ENCODE data around the gene FOXL3.
A peak's percentile ranks its signal among the peaks of the same experiment; 100 is the strongest.

The FOXL3 gene

DNA sequence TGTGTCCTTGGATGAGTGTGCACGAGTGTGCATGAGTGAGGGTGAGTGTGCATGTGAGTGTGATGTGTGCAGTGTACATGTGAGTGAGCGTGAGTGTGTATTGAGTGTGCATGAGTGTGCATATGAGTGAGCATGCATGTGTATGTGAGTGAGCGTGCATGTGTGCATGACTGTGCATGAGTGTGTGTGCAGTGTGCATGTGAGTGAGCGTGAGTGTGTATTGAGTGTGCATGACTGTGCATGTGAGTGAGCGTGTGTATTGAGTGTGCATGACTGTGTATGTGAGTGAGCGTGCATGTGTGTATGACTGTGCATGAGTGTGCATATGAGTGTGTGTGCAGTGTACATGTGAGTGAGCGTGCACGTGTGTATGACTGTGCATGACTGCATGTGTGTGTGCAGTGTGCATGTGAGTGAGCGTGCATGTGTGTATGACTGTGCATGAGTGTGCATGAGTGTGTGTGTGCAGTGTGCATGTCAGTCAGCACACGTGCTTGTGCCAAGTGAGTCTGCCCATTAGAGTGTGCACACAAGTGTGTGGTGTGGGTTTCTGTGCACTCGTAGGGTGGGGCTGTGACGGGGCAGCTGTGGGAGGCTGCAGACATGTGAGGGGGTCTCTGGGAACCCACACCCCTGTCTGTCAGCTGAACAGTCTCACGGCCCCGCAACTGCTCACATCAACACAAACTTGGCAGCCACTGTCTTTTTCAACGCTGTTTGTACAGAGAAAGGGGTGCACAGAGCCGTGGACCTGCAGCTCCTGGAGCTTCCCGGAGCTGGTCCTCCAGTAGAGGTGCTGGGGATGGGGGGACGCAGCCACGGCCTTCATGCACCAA, 14.8 kb downstream of the FOXL3 start:
- DNase-seq, result no peak

DNA sequence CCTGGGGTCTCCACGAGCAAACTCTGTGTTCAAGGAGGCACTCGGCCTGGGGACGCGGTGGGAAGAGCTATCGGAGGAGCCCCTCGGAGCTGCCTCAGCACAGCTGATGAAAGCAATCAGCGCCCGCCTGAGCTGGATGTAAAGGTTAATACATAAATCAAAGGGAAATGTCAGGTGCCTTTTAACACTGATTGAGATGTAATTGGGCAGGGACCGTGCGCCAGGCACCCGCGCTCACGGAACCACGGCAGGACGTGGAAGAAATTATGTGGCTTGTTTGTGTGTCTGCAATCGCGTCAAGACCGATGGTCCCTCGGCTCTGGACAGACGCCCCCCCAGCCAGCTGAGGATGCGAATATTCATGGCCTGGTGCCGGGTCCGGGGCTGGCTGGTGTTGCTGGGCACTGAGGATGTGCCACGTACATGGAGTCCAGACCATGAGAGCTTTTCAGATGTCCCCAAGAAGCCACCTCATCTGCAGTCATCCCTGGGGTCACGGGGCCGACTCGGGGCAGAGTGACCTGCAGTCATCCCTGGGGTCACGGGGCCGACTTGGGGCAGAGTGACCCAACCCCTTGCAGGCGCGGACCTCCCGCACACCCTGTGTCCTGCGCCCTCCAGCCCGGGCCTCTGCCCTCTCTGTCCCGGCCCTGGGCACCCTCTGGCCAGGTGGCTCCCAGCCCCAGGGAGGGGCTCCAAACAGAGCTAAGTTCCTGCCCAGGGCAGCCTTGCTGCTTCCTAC, 15.6 kb downstream of the FOXL3 start:
- no peak for DNase-seq

DNA sequence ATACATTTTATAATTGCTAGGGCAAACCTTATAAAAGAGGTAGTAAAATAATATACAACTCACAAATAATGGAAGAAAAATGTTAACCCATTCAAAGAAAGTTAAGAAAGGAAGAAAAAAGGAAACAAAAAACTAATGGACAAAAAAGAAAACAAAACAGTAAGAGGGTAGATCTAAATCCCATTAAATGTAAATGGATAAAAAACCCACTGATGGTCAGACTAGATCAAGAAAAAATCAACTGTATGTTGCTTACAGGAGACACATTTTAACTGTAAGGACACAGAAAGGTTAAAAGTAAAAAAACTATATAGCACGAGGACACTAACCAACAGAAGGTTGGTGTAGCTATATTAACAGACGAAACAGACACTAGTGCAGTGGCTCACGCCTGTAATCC, 18.0 kb downstream of the FOXL3 start:
- DNase-seq, result no peak

DNA sequence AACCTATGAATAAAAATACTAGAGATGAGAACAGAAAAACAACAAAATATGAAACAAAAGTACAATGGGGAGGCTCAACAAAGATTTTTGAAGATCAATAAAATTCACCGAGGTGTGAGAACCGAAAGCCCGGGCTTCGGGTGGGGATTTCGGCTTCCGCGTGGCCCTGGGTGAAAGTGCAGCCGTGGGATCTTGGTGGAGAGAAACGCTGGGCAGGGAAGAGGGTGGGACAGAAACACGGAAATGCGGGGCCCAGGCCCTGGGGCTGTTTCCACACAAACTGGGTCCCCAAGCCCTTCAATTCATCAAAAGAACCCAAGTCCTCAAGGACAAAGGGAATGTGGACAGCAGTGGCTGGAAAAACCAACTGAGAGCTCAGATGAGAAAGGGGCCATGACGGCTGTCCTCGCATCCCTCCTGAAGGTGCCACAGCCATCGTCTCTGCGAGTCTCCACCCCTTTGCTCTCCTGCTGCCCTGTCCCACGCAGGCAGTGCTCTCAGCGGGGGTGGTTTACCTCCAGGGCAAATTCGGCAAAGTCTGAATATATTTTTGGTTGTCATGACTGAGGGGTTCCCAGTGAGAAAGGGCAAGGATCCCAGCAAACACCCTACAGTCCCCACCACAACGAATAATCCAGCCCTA, 19.7 kb downstream of the FOXL3 start:
- no peak for DNase-seq

DNA sequence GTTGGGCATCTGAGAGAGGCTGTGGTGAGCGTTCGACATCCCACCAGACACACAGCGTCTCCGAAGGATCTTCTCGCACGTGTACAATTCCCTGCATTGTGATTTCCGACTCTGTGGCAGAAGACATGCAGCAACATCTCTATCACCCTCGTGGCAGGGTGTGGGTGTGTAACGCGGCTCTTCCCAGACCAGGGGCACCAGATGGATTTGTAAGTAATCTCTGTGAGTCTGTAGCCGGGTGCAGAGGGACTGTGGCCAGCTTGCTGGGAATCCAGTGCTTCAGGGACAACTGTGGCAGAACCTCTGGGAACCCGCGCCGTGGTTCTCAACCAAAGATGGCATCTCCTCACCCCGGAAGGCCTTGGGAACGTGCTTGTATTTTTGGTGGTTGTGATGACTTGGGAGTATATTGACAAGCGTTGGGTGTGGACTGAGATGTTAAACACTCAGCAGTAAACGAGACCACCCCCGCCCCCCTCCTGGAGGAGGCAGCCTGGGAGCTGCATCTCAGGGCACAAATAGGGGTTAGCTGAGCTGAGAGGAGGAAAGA, 21.2 kb downstream of the FOXL3 start:
- DNase-seq, result no peak

DNA sequence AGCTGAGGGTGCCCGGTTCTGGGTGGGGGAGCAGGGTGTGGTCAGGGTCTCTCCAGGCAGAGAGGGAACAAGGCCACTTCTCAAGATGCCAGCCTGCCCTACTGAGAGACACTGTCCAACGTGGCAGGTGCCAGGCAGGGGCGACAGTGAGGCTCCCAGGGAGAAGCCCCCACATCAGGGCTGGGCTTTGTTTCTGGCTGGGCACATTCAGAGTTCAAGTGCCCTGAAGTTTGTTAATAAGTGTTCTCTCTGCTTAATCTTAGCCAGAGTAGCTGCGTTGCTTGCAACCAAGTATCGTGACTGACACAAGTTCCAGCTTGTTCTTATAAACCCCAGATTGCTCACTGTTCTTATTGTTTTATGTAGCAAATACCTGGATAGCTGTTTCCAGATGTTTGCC, 21.8 kb downstream of the FOXL3 start:
- no peak for DNase-seq

DNA sequence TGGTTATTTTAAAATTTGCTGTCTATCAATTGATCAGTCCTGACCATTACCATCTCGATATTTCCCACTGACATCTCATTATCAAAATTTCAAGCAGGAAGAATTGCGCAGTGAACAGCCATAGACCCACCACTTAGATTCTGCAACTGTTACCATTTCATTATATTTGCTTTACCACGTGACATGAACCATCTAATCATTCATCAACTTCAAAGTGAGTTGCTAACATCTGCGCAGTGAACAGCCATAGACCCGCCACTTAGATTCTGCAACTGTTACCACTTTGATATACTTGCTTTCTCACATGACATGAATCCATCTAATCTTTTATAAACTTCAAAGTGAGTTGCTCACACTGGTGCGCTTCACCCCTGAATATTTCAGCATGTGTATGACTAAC, 22.5 kb downstream of the FOXL3 start:
- DNase-seq, result no peak

DNA sequence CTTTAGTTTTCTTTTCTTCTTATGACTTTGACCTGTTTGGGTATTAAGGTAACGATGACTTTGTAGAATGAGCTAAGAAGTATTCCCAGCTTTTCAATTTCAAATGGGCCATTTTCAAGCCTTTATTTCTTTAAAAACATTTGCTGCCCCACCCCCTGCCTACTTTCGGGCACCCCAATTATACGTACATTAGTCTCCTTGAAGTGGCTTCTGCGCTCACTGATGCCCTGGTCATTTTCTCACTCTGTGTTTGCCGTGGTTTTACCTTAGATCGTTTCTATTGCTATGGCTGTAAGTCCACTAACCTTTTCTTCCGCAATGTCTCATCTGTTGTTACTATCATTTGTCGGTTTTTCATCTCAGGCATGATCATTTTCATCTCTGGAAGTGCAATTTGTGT, 24.9 kb downstream of the FOXL3 start:
- no peak for DNase-seq

DNA sequence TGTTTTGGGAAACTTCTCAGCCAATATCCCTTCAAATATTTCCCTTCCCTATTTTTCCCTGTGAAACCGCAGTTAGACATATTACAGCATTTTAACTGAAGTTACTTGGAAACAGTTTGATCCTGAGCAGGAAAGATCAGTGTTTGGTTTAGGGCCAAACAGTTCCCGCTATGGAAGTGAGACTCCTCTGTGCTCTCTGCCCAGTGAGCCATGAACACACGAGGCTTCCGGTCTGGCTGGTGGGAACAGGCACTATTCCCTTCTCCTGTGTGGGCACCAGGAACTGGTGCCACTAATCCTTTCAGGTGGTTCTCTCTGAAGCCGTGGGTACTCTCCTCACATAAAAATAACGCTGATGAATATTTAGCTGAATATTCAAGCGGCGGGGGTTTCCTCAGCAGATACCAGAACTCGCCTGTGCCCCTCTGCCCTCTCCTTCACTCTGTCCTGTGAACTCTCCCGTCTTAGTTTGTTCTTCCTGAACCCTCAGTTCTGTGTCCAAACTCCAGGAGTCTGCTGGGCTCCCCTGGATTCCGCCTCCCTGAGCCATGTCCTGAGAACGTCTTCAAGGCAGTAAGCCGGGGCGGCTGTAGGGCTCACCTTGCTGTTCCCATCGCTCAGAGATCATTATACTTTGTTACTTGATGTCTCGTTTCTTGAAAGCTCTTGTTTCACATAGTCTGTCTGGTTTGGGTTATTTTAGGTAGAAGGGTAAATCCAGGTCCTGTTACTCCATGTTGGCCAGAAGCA, 25.7 kb downstream of the FOXL3 start:
- DNase-seq, result no peak

DNA sequence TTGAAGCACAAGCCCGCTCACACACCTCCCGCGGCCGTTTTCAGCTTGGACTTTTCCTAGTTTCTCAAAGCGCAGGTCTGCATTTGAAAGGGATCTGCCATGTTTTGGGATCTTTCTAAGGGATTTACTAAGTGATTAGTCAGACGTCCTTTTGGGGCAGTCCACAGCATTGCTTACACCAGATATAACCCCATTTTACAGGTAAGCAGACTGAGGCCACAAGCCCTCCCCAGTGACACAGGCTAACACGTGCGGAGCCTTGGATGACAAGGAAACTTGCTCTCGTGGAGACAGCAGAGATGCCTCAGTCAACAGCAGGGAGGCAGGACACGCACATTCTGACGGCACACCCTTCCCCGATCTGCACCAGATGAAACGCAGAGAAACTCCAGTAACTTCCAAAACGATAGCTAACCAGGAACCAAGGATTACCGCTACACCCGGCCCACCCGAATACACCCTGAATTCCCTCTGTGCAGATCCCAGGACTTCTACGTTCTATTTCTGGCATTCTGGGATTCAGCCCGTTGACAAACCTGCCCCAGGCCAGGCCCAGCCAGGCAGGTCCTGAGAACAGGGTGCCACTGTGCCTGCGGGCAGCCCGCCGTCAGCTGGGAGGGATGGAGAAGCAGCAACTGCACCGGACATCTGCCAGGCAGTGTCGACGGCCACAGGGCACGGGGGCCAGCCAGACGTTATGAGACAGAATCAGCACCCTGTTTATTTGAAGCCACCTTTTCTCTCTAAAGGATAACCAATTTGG, 27.9 kb downstream of the FOXL3 start:
- no peak for DNase-seq

DNA sequence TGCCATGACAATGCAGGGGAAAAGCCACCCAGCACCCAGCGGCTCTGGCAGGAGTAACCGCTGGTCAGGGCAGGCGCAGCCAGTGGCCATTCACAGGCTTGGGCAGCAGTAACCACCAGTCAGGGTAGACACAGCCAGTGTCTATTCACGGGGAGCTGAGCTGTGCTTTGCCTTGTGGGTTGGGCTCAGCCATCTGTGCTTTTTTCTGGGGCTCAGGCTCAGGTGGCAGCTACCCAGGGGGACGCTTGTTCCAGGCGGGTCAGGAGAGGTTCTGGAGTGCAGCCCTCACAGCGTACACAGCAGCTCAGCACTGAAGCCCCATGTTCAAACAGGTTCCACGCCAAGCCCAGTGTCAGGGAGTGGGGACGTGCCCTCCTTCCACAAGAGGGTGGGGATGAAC, 28.5 kb downstream of the FOXL3 start:
- DNase-seq, result no peak

DNA sequence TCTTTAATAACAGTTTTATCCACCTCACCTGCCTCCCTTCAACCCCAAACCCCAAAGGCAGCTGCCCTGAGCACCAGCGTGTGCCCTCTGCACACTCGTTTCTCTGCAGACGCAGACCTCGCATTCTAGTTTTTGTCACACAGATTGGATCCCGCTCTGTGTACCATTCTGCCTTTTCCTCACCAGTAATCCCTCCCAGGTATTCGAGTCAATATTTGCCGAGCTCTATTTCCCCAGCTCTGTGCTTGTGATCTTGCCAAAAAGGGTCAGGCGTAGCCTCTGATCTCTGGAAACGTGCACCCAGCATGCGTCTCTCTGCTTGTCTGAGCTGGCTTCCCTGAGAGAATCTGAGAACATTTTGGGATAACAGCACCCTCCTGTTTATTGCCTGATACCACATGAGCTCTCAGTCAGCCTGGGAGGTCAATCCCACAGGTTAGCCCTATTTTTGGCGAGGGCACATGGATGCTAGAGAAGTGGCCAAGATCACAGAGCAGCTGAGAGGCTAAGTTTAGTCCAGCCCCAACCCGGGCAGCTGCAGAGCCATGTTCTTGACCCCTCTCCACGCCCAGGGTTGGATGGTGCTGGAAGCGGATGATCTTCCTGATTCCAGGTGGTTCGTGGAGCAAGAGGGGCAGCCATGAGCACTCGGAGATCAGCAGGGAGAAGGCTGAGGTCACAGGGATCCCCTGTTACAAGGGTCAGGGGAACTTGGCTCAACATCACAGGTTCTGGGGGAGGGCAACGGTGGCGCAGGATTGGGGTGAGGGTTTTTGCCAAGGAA, 29.1 kb downstream of the FOXL3 start:
- no peak for DNase-seq

DNA sequence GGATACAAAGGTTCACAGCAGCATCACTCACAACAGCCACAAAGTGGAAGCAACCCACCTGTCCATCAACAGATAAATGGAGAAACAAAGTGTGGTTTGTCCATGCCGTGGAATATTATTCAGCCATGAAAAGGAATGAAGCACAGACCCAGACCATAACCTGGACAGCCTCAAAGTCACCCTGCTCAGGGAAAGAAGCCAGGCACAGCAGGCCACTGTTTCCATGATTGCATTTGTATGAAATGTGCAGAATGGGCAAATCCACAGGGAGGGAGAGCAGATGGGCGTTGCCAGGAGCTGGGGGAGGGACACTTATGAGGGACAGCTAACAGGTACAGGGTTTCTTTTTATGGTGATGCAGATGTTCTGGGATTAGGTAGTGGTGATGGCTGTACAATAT, 30.3 kb downstream of the FOXL3 start:
- DNase-seq, result no peak

DNA sequence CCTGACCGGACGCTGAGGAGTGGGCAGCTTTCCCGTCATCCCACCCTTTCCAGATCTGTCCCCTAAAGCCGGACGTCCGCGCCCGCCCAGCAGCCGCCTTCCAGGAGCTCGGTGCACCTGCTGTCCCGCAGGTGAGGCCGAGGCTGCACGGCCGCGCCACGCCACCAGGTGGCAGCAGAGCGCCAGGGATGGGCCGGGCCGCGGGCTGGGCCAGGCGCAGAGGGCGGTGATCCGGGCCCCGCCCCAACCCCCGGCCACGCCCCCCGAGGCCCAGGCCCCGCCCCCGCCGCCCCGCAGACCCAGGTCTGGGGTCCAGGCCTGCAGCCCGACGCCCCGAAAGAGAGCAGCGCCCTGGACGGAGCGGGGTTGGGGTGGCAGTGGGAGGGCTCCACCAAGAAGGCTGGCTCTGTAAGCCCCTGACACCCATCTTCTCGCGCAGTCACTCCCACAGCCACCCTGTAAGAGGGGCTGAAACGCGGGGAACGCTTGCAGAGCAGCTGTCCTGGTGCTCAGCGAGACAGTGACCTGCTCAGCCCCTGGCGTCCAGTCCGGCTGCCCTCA, 32.2 kb downstream of the FOXL3 start:
- peak; percentile 86 for DNase-seq

DNA sequence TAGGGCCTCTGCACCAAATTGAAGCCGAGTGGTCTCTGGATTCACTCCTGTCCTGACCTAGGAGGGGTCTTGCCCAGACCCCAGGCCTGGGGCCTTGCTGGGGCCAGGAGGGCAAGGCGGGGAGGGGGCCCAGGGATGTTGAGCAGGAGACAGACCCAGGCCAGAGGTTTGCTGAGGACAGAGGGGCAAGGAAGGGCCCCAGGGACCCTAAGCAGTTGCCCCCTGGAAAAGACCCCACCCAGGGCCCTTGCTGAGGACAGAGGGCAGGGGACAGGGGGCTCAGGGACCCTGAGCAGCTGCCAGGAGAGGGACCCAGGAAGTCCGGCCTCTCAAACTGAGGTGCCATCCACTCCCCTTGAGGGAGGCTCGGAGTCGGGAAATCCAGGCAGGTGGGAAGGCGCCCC, 32.7 kb downstream of the FOXL3 start:
- DNase-seq, result no peak

DNA sequence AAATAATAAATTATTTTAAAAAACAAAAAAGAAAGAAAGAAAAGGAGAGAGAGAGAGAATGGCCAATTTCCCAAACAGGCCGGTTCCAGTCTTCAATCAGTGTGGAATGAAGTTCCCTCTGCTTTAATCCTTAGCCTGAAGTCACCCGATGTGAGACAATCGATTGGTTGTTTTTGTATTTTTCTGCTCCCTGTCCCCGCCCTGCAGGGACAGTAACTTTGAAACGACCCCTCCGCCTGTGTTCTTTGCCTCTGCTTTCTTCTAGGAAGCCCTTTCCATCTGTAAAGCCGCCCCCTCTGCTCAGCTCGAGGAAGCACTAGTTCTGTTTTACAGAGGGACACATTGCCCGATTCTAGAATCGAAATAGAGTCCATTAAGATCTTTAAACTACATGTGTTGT, 33.4 kb downstream of the FOXL3 start:
- no peak for DNase-seq

DNA sequence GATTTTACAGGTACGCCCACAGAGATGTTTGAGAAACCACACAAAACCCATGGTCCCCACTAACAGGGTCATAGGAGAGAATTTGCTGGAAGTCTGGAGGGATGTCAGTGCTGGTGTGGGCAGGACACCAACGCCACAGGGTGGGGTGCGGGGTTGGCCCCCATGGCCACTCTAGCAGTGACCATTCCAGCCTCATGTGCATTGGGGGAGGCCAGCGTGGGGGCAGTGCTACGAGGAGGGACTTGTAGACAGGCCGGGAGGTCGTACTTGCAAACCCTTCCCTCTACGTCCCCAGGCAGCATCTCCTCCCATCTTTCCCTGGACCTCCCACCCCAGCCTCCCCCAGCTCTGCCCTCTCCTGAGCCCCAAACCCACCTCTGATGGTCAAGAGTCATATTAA, 34.0 kb downstream of the FOXL3 start:
- DNase-seq, result no peak

DNA sequence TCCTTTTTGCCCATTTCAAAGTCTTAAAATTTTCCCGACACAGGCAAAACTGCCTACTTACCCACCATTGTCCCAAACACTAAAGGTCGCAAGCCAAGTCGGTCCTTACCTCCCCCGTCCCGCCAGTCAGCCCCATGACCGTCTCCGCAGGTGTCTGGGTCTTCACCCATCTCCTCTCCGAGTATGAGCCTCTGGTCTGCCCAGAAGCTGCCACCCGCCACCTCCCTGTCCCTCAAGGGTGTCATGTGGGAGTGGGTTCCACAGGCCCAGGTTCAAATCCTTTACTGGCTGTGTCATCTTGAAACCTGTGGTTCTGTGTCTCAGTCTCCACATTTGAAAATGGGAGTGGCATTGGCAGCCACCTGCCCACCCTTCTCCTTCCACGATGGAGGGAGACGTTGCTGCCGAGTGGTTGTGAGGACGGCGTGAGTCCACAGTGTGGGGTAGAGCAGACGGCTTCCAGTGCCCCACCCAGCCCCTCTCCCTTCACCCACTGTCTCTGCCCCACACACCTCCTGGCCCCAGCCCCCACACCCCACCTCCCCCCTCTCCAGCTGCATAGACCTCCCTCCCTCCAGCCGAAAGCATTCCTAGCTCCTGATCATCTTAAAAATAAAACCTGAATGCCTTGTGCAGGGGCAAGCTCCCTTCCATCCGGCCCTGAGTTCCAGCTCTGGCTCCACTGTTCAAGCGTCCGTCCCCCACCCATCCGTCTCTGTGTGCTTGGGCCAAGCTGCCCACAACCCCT, 35.3 kb downstream of the FOXL3 start:
- DNase-seq, result no peak

DNA sequence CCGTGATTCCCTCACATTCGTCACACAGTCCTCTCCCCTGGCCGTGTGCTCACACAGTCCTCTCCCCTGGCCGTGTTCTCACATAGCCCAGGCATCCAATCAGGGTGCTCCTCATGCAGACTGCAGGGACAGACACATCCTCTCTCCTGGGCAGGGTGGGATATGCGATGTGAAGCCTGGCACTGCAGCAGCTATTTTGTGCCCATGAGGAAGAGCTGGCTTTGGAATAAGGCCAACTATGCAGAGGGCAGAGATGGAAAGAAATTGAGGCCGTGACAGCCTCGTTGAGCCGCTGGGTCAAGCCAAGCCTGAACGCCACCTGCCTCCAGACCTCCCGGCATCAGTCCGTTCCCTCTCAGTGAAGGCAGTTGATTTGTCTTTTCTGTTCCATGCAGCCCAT, 35.8 kb downstream of the FOXL3 start:
- no peak for DNase-seq

DNA sequence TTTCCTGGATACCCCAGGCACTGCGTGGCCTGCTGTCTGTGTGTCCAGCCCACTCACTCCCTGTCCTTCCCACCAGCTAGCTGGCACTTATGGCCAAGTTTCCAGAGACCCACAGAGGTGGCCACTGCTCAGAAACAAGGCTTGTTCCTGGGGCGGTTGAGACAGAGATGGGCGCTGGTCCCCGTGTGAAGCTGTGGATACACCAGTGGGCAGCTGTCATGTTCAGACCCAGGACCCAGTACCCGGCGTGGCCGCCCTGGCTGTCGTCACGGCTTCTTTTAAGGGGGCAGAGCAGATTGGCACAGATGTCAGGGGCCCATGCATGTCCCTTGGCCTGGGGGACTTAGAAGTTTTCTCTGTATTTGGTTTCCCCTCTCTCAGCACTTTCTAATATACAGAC, 36.3 kb downstream of the FOXL3 start:
- DNase-seq, result no peak

Measured in CD4-positive, alpha-beta T cell treated with Interleukin-21 for 1 hour (primary cell).